Gastroesophageal sphincter (tissue), 4 donors: ENCODE data around the gene GSC2. TPM values are rescaled to one million over a fixed set of nuclear protein-coding genes. Genes with fewer than 3 reads are reported as not detected.

Experiments
- ATAC-seq: fragments of 150-250 bp; one replicate; pipeline ENCODE4 v1.9.1; 2016; ENCODE audit warnings: mild to moderate bottlenecking, moderate library complexity
- H3K27ac ChIP-seq, 4 donors: fragments of 200-600 bp; sonication (generic) in 3 of 4; 1 replicate in 3 of 4; 2 replicates in 1 of 4; pipeline ENCODE4 v1.5.1; 2016 to 2019
- H3K27me3 ChIP-seq: fragments of 200-600 bp; sonication (generic); one replicate; pipeline ENCODE4 v1.5.1; 2019
- H3K36me3 ChIP-seq, 2 donors: fragments of 200-600 bp; sonication (generic); one replicate each; pipeline ENCODE4 v1.5.1; 2019; ENCODE audit warnings: control low read depth in 1 of 2
- H3K4me1 ChIP-seq, 3 donors: fragments of 200-600 bp; sonication (generic); 1 replicate in 2 of 3; 2 replicates in 1 of 3; pipeline ENCODE4 v1.5.1; 2016 to 2019; ENCODE audit warnings: control low read depth in 2 of 3
- H3K4me3 ChIP-seq, 2 donors: fragments of 200-600 bp; sonication (generic); one replicate each; pipeline ENCODE4 v1.5.1; 2019; ENCODE audit warnings: mild to moderate bottlenecking in 1 of 2, moderate library complexity in 1 of 2
- H3K9me3 ChIP-seq, 3 donors: fragments of 200-600 bp; sonication (generic); one replicate each; pipeline ENCODE4 v1.5.1; 2017 to 2019; ENCODE audit warnings: control low read depth in 2 of 3
- CTCF ChIP-seq, 4 experiments: fragments of 200-600 bp in 2 of 4; fragments of 450-650 bp in 2 of 4; sonication (generic) in 1 of 4; IDR thresholded peaks; one replicate each; pipeline ENCODE4 v1.5.1; 2017 to 2019; ENCODE audit warnings: antibody characterized with exemption in 4 of 4, mild to moderate bottlenecking in 2 of 4, moderate library complexity in 2 of 4
- EP300 ChIP-seq: sonication (generic); formaldehyde crosslinking; IDR thresholded peaks from one replicate; pipeline ENCODE4 v1.6.1; 2017; ENCODE audit warnings: antibody characterized with exemption, mild to moderate bottlenecking
- POLR2A ChIP-seq, 2 donors: fragments of 450-650 bp; IDR thresholded peaks; one replicate each; pipeline ENCODE4 v1.6.1; 2017; ENCODE audit warnings: antibody characterized with exemption in 2 of 2, mild to moderate bottlenecking in 2 of 2, moderate library complexity in 1 of 2
- POLR2AphosphoS5 ChIP-seq: sonication (generic); formaldehyde crosslinking; IDR thresholded peaks from one replicate; pipeline ENCODE4 v1.6.1; 2017; ENCODE audit warnings: antibody characterized with exemption
- WGBS, 2 donors: methylation state at CpG; one replicate each; pipeline ENCODE4 v1.1.5; 2018; ENCODE audit warnings: low coverage in 1 of 2; 5-methylcytosine and 5-hydroxymethylcytosine counted together
- total RNA-seq, 4 donors: library from RNA; depleted of rRNA; stranded (reverse); fragments of >200 nt; gene quantifications; one replicate each; pipeline ENCODE4 v1.1.0, GENCODE V29; 2016

Gene GSC2
- total RNA-seq, 4 donors from 2014 or later: not detected

GRCh38 chr22:19180740-19181410, 30.8 kb upstream of the GSC2 start:
- Histone ChIP-seq H3K27me3 (no peaks in the 10 kb centered on the region), H3K36me3 (peaks cover 0 to 11% of the 10 kb centered on the region in 2 donors), H3K27ac (no peak overlapping the region), H3K9me3 (no peaks in the 10 kb centered on the region), H3K4me1 (peaks cover 0 to 35% (median 13%) of the 10 kb centered on the region in 3 donors), H3K4me3 (no peak overlapping the region)
- TF ChIP-seq EP300: no peak
- no peak for TF ChIP-seq POLR2AphosphoS5
- TF ChIP-seq CTCF (IDR thresholded peaks at IDR 0.05): no peak
- no peak for TF ChIP-seq POLR2A (IDR thresholded peaks at IDR 0.05)
- WGBS, 2 donors: 68% methylated on average over 2 of the region's 11 CpGs; no CpG with 5 or more reads in 1 of the 2 donors
- no peak for ATAC-seq

GRCh38 chr22:19180234-19180633, 30.1 kb upstream of the GSC2 start:
- no peak for TF ChIP-seq EP300
- TF ChIP-seq POLR2A (IDR thresholded peaks at IDR 0.05): no peak
- TF ChIP-seq CTCF (IDR thresholded peaks at IDR 0.05): no peak
- TF ChIP-seq POLR2AphosphoS5: no peak
- Histone ChIP-seq H3K4me1 (peaks cover 0 to 40% (median 13%) of the 10 kb centered on the region in 3 donors), H3K36me3 (peaks cover 0 to 10% of the 10 kb centered on the region in 2 donors), H3K4me3 (no peak overlapping the region), H3K27ac (peak overlapping the region in 1 of 4 donors; percentile 97), H3K9me3 (no peaks in the 10 kb centered on the region), H3K27me3 (no peaks in the 10 kb centered on the region)
- WGBS, 2 donors: 76% methylated on average over 2 of the region's 9 CpGs; no CpG with 5 or more reads in 1 of the 2 donors
- no peak for ATAC-seq

GRCh38 chr22:19179497-19180048, 29.5 kb upstream of the GSC2 start:
- TF ChIP-seq POLR2AphosphoS5 (no peak), CTCF (IDR thresholded peaks at IDR 0.05) (peak in 3 of 4 experiments; percentile 68 to 75 (median 75)), EP300 (no peak), POLR2A (IDR thresholded peaks at IDR 0.05) (no peak)
- H3K27ac ChIP-seq: peak overlapping the region; percentile 69 to 99 (median 94)
- peak overlapping the region; percentile 76 to 96 for H3K4me3 ChIP-seq
- H3K36me3 ChIP-seq: peaks cover 0 to 10% of the 10 kb centered on the region in 2 donors
- no peaks in the 10 kb centered on the region for H3K27me3 ChIP-seq
- WGBS, 2 donors: 7% methylated on average over 6 of the region's 15 CpGs; no CpG with 5 or more reads in 1 of the 2 donors
- peaks cover 0 to 46% (median 17%) of the 10 kb centered on the region in 3 donors for H3K4me1 ChIP-seq
- H3K9me3 ChIP-seq: no peaks in the 10 kb centered on the region
- peak; percentile 73 for ATAC-seq

GRCh38 chr22:19178657-19179496, 28.8 kb upstream of the GSC2 start, which contains the start of gene SLC25A1:
Gene SLC25A1, minus strand, starts transcription at chr22:19178736. Its CDS starts 63 bp downstream, at chr22:19178673.
- H3K9me3 ChIP-seq: no peaks in the 10 kb centered on the region
- TF ChIP-seq CTCF (IDR thresholded peaks at IDR 0.05): no peak
- TF ChIP-seq POLR2A (IDR thresholded peaks at IDR 0.05): peak; percentile 40 to 66
- WGBS, 2 donors: 0% methylated on average over 1 of the region's 86 CpGs; no CpG with 5 or more reads in 1 of the 2 donors
- H3K4me1 ChIP-seq: peaks cover 0 to 53% (median 24%) of the 10 kb centered on the region in 3 donors
- peaks cover 0 to 10% of the 10 kb centered on the region in 2 donors for H3K36me3 ChIP-seq
- H3K4me3 ChIP-seq: peak within 1 kb of the TSS; percentile 76 to 96
- peak within 1 kb of the TSS; percentile 76 to 99 (median 94) for H3K27ac ChIP-seq
- ATAC-seq: peak; percentile 91
- no peaks in the 10 kb centered on the region for H3K27me3 ChIP-seq
